H9 (cell line): Measurements from ENCODE around the gene KCNA2. TPM values are rescaled to one million over a fixed set of nuclear protein-coding genes. Genes with fewer than 3 reads are reported as not detected.

Experiments used
- DNase-seq: peaks from one replicate; pipeline ENCODE4 v3.0.0-alpha.2; 2017
- H2AFZ ChIP-seq: one replicate; pipeline ENCODE4 v1.6.1; 2013; ENCODE audit warnings: mild to moderate bottlenecking, low read length, control low read depth, moderate library complexity
- H2AK5ac ChIP-seq: 2 replicates; pipeline ENCODE4 v1.6.1; 2013; ENCODE audit warnings: low read length, control low read depth, mixed read lengths; ENCODE audit not compliant: insufficient read length
- H2BK120ac ChIP-seq: one replicate; pipeline ENCODE4 v1.6.1; 2013; ENCODE audit warnings: low read depth, mild to moderate bottlenecking, low read length, control low read depth, inconsistent platforms; ENCODE audit not compliant: poor library complexity, severe bottlenecking
- H2BK12ac ChIP-seq: 2 replicates; pipeline ENCODE4 v1.6.1; 2013; ENCODE audit warnings: low read length, control low read depth, mixed read lengths, low read depth; ENCODE audit not compliant: insufficient read length
- H2BK15ac ChIP-seq: 2 replicates; pipeline ENCODE4 v1.6.1; 2013; ENCODE audit warnings: low read depth, low read length, control low read depth
- H2BK20ac ChIP-seq: one replicate; pipeline ENCODE4 v1.6.1; 2013; ENCODE audit warnings: low read depth, mild to moderate bottlenecking, low read length, control low read depth, inconsistent platforms; ENCODE audit not compliant: poor library complexity, severe bottlenecking
- H2BK5ac ChIP-seq: 2 replicates; pipeline ENCODE4 v1.6.1; 2013; ENCODE audit warnings: low read length, control low read depth, mixed read lengths; ENCODE audit not compliant: insufficient read length
- H3K14ac ChIP-seq: 2 replicates; pipeline ENCODE4 v1.6.1; 2013; ENCODE audit warnings: low read length, control low read depth; ENCODE audit not compliant: insufficient read depth
- H3K18ac ChIP-seq: 2 replicates; pipeline ENCODE4 v1.6.1; 2013; ENCODE audit warnings: low read depth, mild to moderate bottlenecking, mixed read lengths, low read length, control low read depth; ENCODE audit not compliant: insufficient read length
- H3K23ac ChIP-seq: 2 replicates; pipeline ENCODE4 v1.6.1; 2013; ENCODE audit warnings: low read length, control low read depth, mixed read lengths, low read depth; ENCODE audit not compliant: insufficient read length
- H3K23me2 ChIP-seq: 2 replicates; pipeline ENCODE4 v1.6.1; 2013; ENCODE audit warnings: low read depth, mild to moderate bottlenecking, mixed read lengths, low read length, control low read depth; ENCODE audit not compliant: insufficient read length, poor library complexity, severe bottlenecking
- H3K27ac ChIP-seq: 2 replicates; pipeline ENCODE4 v1.5.1; 2013; ENCODE audit warnings: low read length, control low read depth, mixed read lengths, low read depth; ENCODE audit not compliant: insufficient read length
- H3K27me3 ChIP-seq: 2 replicates; pipeline ENCODE4 v1.6.1; 2013; ENCODE audit warnings: low read length, control low read depth, inconsistent platforms; ENCODE audit not compliant: insufficient read depth
- H3K4ac ChIP-seq: 2 replicates; pipeline ENCODE4 v1.6.1; 2013; ENCODE audit warnings: low read depth, mild to moderate bottlenecking, control low read depth, inconsistent platforms, low read length, moderate library complexity
- H3K4me1 ChIP-seq: 2 replicates; pipeline ENCODE4 v1.6.1; 2013; ENCODE audit warnings: low read length, control low read depth, inconsistent platforms; ENCODE audit not compliant: insufficient read depth
- H3K4me2 ChIP-seq: 2 replicates; pipeline ENCODE4 v1.6.1; 2013; ENCODE audit warnings: low read length, control low read depth, mixed read lengths; ENCODE audit not compliant: insufficient read length, insufficient read depth
- H3K56ac ChIP-seq: 2 replicates; pipeline ENCODE4 v1.6.1; 2013; ENCODE audit warnings: low read depth, mild to moderate bottlenecking, mixed read lengths, low read length, control low read depth; ENCODE audit not compliant: insufficient read length
- H3K79me1 ChIP-seq: 2 replicates; pipeline ENCODE4 v1.6.1; 2013; ENCODE audit warnings: low read depth, mild to moderate bottlenecking, moderate library complexity, low read length, control low read depth, inconsistent platforms; ENCODE audit not compliant: insufficient read depth, poor library complexity, severe bottlenecking
- H3K79me2 ChIP-seq: 2 replicates; pipeline ENCODE4 v1.6.1; 2013; ENCODE audit warnings: low read length, control low read depth, inconsistent platforms; ENCODE audit not compliant: insufficient read depth
- H3K9ac ChIP-seq: 2 replicates; pipeline ENCODE4 v1.6.1; 2013; ENCODE audit warnings: low read length, control low read depth, mixed read lengths; ENCODE audit not compliant: insufficient read length; ENCODE audit errors: extremely low read depth
- H3K9me3 ChIP-seq: one replicate; pipeline ENCODE4 v1.6.1; 2013; ENCODE audit warnings: low read depth, low read length, inconsistent platforms; ENCODE audit not compliant: control insufficient read depth
- H3T11ph ChIP-seq: one replicate; pipeline ENCODE4 v1.6.1; 2013; ENCODE audit warnings: mild to moderate bottlenecking, low read length, control low read depth, inconsistent platforms
- H4K20me1 ChIP-seq: one replicate; pipeline ENCODE4 v1.6.1; 2013; ENCODE audit not compliant: control insufficient read depth, insufficient read length, insufficient read depth
- H4K5ac ChIP-seq: 2 replicates; pipeline ENCODE4 v1.6.1; 2013; ENCODE audit warnings: low read depth, mild to moderate bottlenecking, mixed read lengths, low read length, control low read depth; ENCODE audit not compliant: insufficient read length
- H4K8ac ChIP-seq: replicated peaks from 2 replicates; pipeline ENCODE4 v1.6.1; 2013; ENCODE audit warnings: low read length, control low read depth, mixed read lengths, low read depth; ENCODE audit not compliant: insufficient read length
- H4K91ac ChIP-seq: 2 replicates; pipeline ENCODE4 v1.6.1; 2013; ENCODE audit warnings: low read depth, mild to moderate bottlenecking, moderate library complexity, mixed read lengths, low read length, control low read depth; ENCODE audit not compliant: insufficient read length
- H3K27ac Mint-ChIP-seq, 3 experiments: 2 replicates in 2 of 3; 3 replicates in 1 of 3; pipeline ENCODE4 v1.8.0; 2020 to 2021; ENCODE audit warnings: mixed read lengths in 3 of 3, mild to moderate bottlenecking in 1 of 3, moderate library complexity in 1 of 3
- H3K27me3 Mint-ChIP-seq: 2 replicates; pipeline ENCODE4 v1.8.0; 2021; ENCODE audit warnings: low read depth, mild to moderate bottlenecking, moderate library complexity, mixed read lengths
- H3K36me3 Mint-ChIP-seq, 3 experiments: 2 replicates in 2 of 3; 3 replicates in 1 of 3; pipeline ENCODE4 v1.8.0; 2020 to 2021; ENCODE audit warnings: low read depth in 3 of 3, mixed read lengths in 3 of 3; ENCODE audit not compliant: insufficient read depth in 1 of 3
- H3K4me1 Mint-ChIP-seq, 2 experiments: 2 replicates each; pipeline ENCODE4 v1.8.0; 2020; ENCODE audit warnings: mixed read lengths in 2 of 2
- H3K4me3 Mint-ChIP-seq, 2 experiments: 2 replicates in 1 of 2; 3 replicates in 1 of 2; pipeline ENCODE4 v1.8.0; 2020 to 2021; ENCODE audit warnings: mild to moderate bottlenecking in 2 of 2, mixed read lengths in 2 of 2, moderate library complexity in 1 of 2
- H3K9me3 Mint-ChIP-seq, 2 experiments: 2 replicates in 1 of 2; 3 replicates in 1 of 2; pipeline ENCODE4 v1.8.0; 2020; ENCODE audit warnings: mild to moderate bottlenecking in 2 of 2, mixed read lengths in 2 of 2, moderate library complexity in 1 of 2
- CTCF ChIP-seq: fragments of 200-600 bp; sonication (generic); conservative IDR thresholded peaks from 3 replicates; pipeline ENCODE4 v1.8.0; 2021; ENCODE audit warnings: antibody characterized with exemption, mild to moderate bottlenecking
- WGBS: extraction: QIAGEN DNeasy Blood & Tissue Kit; methylation state at CpG from one replicate; pipeline ENCODE4 v1.1.7; 2013; ENCODE audit warnings: missing lambda C conversion rate, low lambda C conversion rate, mixed read lengths; ENCODE audit not compliant: insufficient read length; ENCODE audit errors: extremely low coverage; 5-methylcytosine and 5-hydroxymethylcytosine counted together
- total RNA-seq: library from RNA; stranded (reverse); gene quantifications from 2 replicates; pipeline ENCODE4 v1.2.1, GENCODE V29; 2021

The KCNA2 gene
- total RNA-seq, 1 experiment from 2014 or later: 0.33 TPM

DNA sequence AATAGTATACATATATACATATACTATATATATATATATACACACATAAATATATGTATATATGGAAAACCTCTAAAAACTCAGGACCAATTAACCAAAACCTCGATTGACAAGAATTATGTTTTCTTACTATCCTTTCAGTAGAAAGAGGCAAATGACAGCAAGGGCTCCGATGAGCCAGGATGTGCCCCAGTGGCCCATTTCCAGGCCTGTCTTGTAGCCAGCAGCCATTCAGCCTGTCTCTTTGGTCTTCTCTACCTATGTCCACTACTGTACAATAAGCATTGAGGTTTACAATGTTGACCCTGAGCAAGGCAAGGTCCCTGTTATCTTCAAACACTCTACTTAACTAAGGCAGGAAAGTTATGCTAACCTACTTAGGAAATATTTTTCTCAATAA is 9.8 kb downstream of the KCNA2 start:
- DNase-seq: no peak
- no peaks in the 10 kb centered on the region for H3K36me3 Mint-ChIP-seq
- no peak overlapping the region for H2BK5ac ChIP-seq
- H3K79me2 ChIP-seq: no peaks in the 10 kb centered on the region
- no peak overlapping the region for H4K8ac ChIP-seq
- H3K4me1 ChIP-seq: no peaks in the 10 kb centered on the region
- H2BK20ac ChIP-seq: no peak overlapping the region
- no peaks in the 10 kb centered on the region for H3K9me3 Mint-ChIP-seq
- H3K4ac ChIP-seq: no peak overlapping the region
- no peak for TF ChIP-seq CTCF
- H3K4me2 ChIP-seq: no peak overlapping the region
- no peaks in the 10 kb centered on the region for H3K23me2 ChIP-seq
- no peak overlapping the region for H2AFZ ChIP-seq
- H3K14ac ChIP-seq: no peak overlapping the region
- H3K9ac ChIP-seq: no peak overlapping the region
- peaks cover 89% of the 10 kb centered on the region for H3K27me3 Mint-ChIP-seq
- H3K23ac ChIP-seq: no peak overlapping the region
- no peak overlapping the region for H3K27ac Mint-ChIP-seq
- H4K5ac ChIP-seq: no peak overlapping the region
- H3K4me1 Mint-ChIP-seq: peaks cover 8 to 9% of the 10 kb centered on the region in 2 experiments; a peak in 3 of 4 replicates
- H3K27ac ChIP-seq: no peak overlapping the region
- no peak overlapping the region for H3K56ac ChIP-seq
- H3K18ac ChIP-seq: no peak overlapping the region
- no CpG with 5 or more reads among the region's 2 CpGs for WGBS
- H3T11ph ChIP-seq: no peak overlapping the region
- no peaks in the 10 kb centered on the region for H3K9me3 ChIP-seq
- no peaks in the 10 kb centered on the region for H3K79me1 ChIP-seq
- no peak overlapping the region for H2AK5ac ChIP-seq
- H4K91ac ChIP-seq: no peak overlapping the region
- no peaks in the 10 kb centered on the region for H4K20me1 ChIP-seq
- H3K27me3 ChIP-seq: no peaks in the 10 kb centered on the region; the same call in 1 of the 2 replicates
- no peak overlapping the region for H2BK120ac ChIP-seq
- H2BK12ac ChIP-seq: no peak overlapping the region
- no peak overlapping the region for H3K4me3 Mint-ChIP-seq
- no peak overlapping the region for H2BK15ac ChIP-seq
